SK-N-MC (cell line): Measurements from ENCODE around the gene DBR1.

Source experiments
- DNase-seq: peaks from one replicate; pipeline ENCODE4 v3.0.0-alpha.2; 2011; ENCODE audit warnings: low read depth, low spot score
- H3K27ac ChIP-seq: fragments of 200-600 bp; sonication (generic); 2 replicates; pipeline ENCODE4 v1.5.1; 2016; ENCODE audit warnings: mixed run types
- H3K36me3 ChIP-seq: fragments of 200-600 bp; sonication (generic); 2 replicates; pipeline ENCODE4 v1.6.1; 2017; ENCODE audit warnings: antibody characterized with exemption, low read length, mixed read lengths; ENCODE audit not compliant: insufficient read depth
- H3K4me3 ChIP-seq: fragments of 200-600 bp; sonication (generic); 2 replicates; pipeline ENCODE4 v1.5.1; 2016
- H3K9ac ChIP-seq: fragments of 200-600 bp; sonication (generic); 2 replicates; pipeline ENCODE4 v1.8.0; 2017; ENCODE audit warnings: mixed run types, mixed read lengths; ENCODE audit not compliant: insufficient read length
- H3K9me3 ChIP-seq: fragments of 200-600 bp; sonication (generic); 2 replicates; pipeline ENCODE4 v1.6.1; 2017; ENCODE audit warnings: low read depth, mild to moderate bottlenecking, antibody characterized with exemption, low read length, moderate library complexity, mixed read lengths
- EZH2 ChIP-seq: fragments of 200-600 bp; sonication (generic); IDR thresholded peaks from one replicate; pipeline ENCODE4 v1.6.1; 2017; ENCODE audit warnings: antibody characterized with exemption
- FOXP2 ChIP-seq: optimal IDR thresholded peaks from 2 replicates; pipeline ENCODE3; 2011; ENCODE audit warnings: mild to moderate bottlenecking, moderate library complexity; ENCODE audit not compliant: insufficient read depth; ENCODE audit errors: extremely low read length, control extremely low read depth
- POLR2AphosphoS5 ChIP-seq: IDR thresholded peaks from 2 replicates; pipeline ENCODE4 v1.6.1; 2012; ENCODE audit warnings: mild to moderate bottlenecking, low read depth, low read length, borderline replicate concordance

The DBR1 gene

GRCh38 chr3:138124188-138124587, 50.5 kb downstream of the DBR1 start:
- H3K9ac ChIP-seq, result no peak overlapping the region
- H3K36me3 ChIP-seq, result no peaks in the 10 kb centered on the region
- H3K27ac ChIP-seq, result no peak overlapping the region
- no peak overlapping the region for H3K4me3 ChIP-seq
- DNase-seq, result no peak
- H3K9me3 ChIP-seq, result no peaks in the 10 kb centered on the region
- TF ChIP-seq EZH2 (no peak), FOXP2 (no peak), POLR2AphosphoS5 (no peak)

DNA sequence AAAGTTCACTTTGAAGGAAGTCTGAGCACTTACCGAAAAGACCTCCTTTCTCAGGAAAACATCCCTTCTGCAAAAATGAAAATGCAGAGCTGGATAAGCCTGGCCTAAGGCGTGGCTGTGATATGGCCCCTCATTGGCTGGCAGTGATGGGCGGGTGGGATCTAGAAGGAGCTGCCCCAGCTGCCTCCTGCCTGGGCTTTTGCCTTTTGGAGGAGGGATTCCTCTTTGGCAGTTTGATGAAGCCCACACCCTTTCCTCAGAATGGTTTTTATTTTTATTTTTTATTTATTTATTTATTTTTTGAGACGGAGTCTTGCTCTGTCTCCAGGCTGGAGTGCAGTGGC, 55.3 kb downstream of the DBR1 start:
- DNase-seq, result no peak
- Histone ChIP-seq H3K9me3 (no peaks in the 10 kb centered on the region), H3K27ac (no peak overlapping the region), H3K9ac (no peak overlapping the region), H3K4me3 (no peak overlapping the region), H3K36me3 (no peaks in the 10 kb centered on the region)
- TF ChIP-seq EZH2 (no peak), POLR2AphosphoS5 (no peak), FOXP2 (no peak)

DNA sequence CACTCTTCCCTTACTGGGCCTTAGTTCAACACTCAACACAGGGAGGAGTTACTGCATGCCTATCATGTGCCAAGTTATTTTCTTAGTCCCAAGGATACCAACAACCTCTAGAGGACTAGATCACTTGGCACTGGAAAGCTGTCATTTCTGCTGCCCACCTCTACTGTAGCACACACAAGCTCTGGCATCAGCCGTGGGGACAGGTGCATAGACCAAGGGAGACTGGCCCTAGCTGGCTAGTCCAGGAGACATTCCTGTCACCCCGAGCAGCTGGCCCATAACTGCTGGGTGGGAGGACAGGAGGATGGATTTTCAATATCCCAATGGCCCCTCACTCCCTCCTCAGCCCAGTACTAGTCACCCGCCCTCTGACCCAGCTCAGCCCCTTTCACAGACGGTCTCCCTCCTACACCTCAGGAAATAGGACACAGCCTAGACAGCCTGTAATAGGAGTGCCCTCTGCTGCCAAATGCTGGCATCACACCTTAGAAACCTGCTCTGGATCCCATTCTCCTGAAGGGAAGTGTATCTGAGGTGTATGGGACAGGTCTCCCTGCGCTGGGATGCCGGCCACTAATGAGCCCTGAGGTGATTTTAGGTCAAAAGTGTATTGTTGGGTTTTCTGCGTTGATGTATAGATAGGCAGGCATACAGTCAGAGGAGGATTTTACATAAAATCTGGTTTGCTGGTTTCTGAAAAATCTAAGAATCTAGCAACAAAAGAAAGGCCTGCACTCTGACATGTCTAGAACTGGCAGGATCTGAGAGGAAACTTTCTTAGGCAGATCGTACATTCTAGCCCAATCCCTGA, 55.9 kb downstream of the DBR1 start:
- Histone ChIP-seq H3K36me3 (no peaks in the 10 kb centered on the region), H3K27ac (no peak overlapping the region), H3K9ac (no peak overlapping the region), H3K9me3 (no peaks in the 10 kb centered on the region), H3K4me3 (no peak overlapping the region)
- DNase-seq, result no peak
- TF ChIP-seq FOXP2, result no peak
- no peak for TF ChIP-seq EZH2
- TF ChIP-seq POLR2AphosphoS5, result no peak

GRCh38 chr3:138114988-138115971, 59.4 kb downstream of the DBR1 start, which contains the start of gene DZIP1L:
TSS of gene DZIP1L (minus strand) at chr3:138115608. CDS start at chr3:138103971, 11,637 bp downstream.
- Histone ChIP-seq H3K9me3 (no peaks in the 10 kb centered on the region), H3K9ac (peak within 1 kb of the TSS; percentile 87), H3K36me3 (no peaks in the 10 kb centered on the region), H3K27ac (peak within 1 kb of the TSS; percentile 51; the same call in 1 of the 2 replicates), H3K4me3 (peak within 1 kb of the TSS; percentile 97)
- no peak for DNase-seq
- TF ChIP-seq EZH2, result no peak
- TF ChIP-seq POLR2AphosphoS5, result peak; percentile 46; the same call in 1 of the 2 replicates

- DNase-seq, result no peak
- TF ChIP-seq EZH2 (no peak), FOXP2 (no peak), POLR2AphosphoS5 (no peak)
- Histone ChIP-seq H3K9ac (peak overlapping the region; percentile 87), H3K4me3 (peak overlapping the region; percentile 97), H3K36me3 (no peaks in the 10 kb centered on the region), H3K27ac (no peak overlapping the region), H3K9me3 (no peaks in the 10 kb centered on the region)
These were observed 60.2 kb downstream of the DBR1 start for GRCh38 chr3:138114431-138114918.

DNA sequence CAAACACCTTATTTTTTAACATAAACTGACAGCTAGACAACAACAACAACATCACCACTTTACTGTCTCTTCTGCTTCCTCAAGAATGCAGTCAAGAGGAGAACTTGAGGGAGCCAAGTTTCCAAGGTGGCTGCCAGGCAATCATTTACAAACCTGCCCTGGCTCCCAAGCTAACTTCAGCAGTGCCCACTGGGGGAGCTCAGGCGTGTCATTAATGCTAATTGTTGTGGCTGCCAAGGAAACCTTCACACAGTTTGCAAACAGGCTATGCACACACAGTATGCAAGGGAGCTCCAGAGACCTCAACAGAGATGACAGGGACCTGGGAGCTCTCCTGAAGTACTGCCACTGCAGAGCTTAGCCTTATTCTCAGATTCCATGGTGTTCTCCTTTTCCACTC, 61.4 kb downstream of the DBR1 start:
- H3K27ac ChIP-seq, result no peak overlapping the region
- no peak overlapping the region for H3K9ac ChIP-seq
- no peaks in the 10 kb centered on the region for H3K36me3 ChIP-seq
- no peaks in the 10 kb centered on the region for H3K9me3 ChIP-seq
- H3K4me3 ChIP-seq, result no peak overlapping the region
- no peak for DNase-seq
- no peak for TF ChIP-seq POLR2AphosphoS5
- no peak for TF ChIP-seq FOXP2
- no peak for TF ChIP-seq EZH2

GRCh38 chr3:138112362-138112761, 62.4 kb downstream of the DBR1 start:
- Histone ChIP-seq H3K27ac (no peak overlapping the region), H3K4me3 (no peak overlapping the region), H3K9me3 (no peaks in the 10 kb centered on the region), H3K9ac (no peak overlapping the region), H3K36me3 (no peaks in the 10 kb centered on the region)
- no peak for DNase-seq
- no peak for TF ChIP-seq POLR2AphosphoS5
- no peak for TF ChIP-seq EZH2
- TF ChIP-seq FOXP2, result no peak
